ENCODE measurements around the gene MLH1.
"Not testable (repeated sequence)": the region's sequence is repeated elsewhere in the genome, so short reads cannot be mapped to it uniquely, and the experiment has no call there.

The MLH1 gene

GRCh38 chr3:37037352-37037751 lies 44.0 kb downstream of the MLH1 start:
- H3K4me3 ChIP-seq (ENCODE audit: low read depth, low read length): no peak overlapping the region
- TF ChIP-seq CTCF (IDR thresholded peaks at IDR 0.05; ENCODE audit: borderline replicate concordance, insufficient read depth, low read depth, low read length): no peak

- H3K4me3 ChIP-seq (ENCODE audit: low read depth, low read length): no peak overlapping the region
- no peak for TF ChIP-seq CTCF (IDR thresholded peaks at IDR 0.05; ENCODE audit: borderline replicate concordance, insufficient read depth, low read depth, low read length)
Observed at GRCh38 chr3:37039161-37039846, 46.0 kb downstream of the MLH1 start.

GRCh38 chr3:37040231-37040630 lies 46.9 kb downstream of the MLH1 start:
- TF ChIP-seq CTCF (IDR thresholded peaks at IDR 0.05; ENCODE audit: borderline replicate concordance, insufficient read depth, low read depth, low read length): no peak
- H3K4me3 ChIP-seq (ENCODE audit: low read depth, low read length): no peak overlapping the region

- TF ChIP-seq CTCF (IDR thresholded peaks at IDR 0.05; ENCODE audit: borderline replicate concordance, insufficient read depth, low read depth, low read length): no peak
- no peak overlapping the region for H3K4me3 ChIP-seq (ENCODE audit: low read depth, low read length)
Observed at GRCh38 chr3:37041546-37042195, 48.4 kb downstream of the MLH1 start.

GRCh38 chr3:37042712-37043111 lies 49.4 kb downstream of the MLH1 start:
- not testable (repeated sequence) for H3K4me3 ChIP-seq (ENCODE audit: low read depth, low read length)

GRCh38 chr3:37050282-37050681 lies 57.0 kb downstream of the MLH1 start:
- H3K4me3 ChIP-seq (ENCODE audit: low read depth, low read length): no peak overlapping the region
- no peak for TF ChIP-seq CTCF (IDR thresholded peaks at IDR 0.05; ENCODE audit: borderline replicate concordance, insufficient read depth, low read depth, low read length)

- TF ChIP-seq CTCF (IDR thresholded peaks at IDR 0.05; ENCODE audit: borderline replicate concordance, insufficient read depth, low read depth, low read length): no peak
Observed at GRCh38 chr3:37052860-37053259, 59.5 kb downstream of the MLH1 start.

More at GRCh38 chr3:37052860-37053259, 59.5 kb downstream of the MLH1 start:
- no peak overlapping the region for H3K4me3 ChIP-seq (ENCODE audit: low read depth, low read length)

Measured in GM12875 (cell line).